HL-60 (cell line): ENCODE measurements around the gene RAB17.

Source experiments
- CTCF ChIP-seq: IDR thresholded peaks from one replicate; pipeline ENCODE4 v1.5.1; 2011; ENCODE audit warnings: low read length, control low read depth, inconsistent platforms; ENCODE audit not compliant: insufficient read depth
- GABPA ChIP-seq: IDR thresholded peaks from 2 replicates; pipeline ENCODE4 v1.6.1; 2012; ENCODE audit warnings: low read depth
- POLR2AphosphoS5 ChIP-seq: IDR thresholded peaks from 2 replicates; pipeline ENCODE4 v1.6.1; 2012; ENCODE audit warnings: low read depth
- REST ChIP-seq: IDR thresholded peaks from 2 replicates; pipeline ENCODE4 v1.6.1; 2012; ENCODE audit warnings: low read depth; ENCODE audit not compliant: insufficient replicate concordance

GRCh38 chr2:237547841-237548416 lies 42.6 kb downstream of the RAB17 start:
- TF ChIP-seq CTCF (no peak), GABPA (no peak), REST (peak; percentile 81), POLR2AphosphoS5 (no peak)
